HG02763 (cell line): Measurements from ENCODE around the gene SLC32A1.

ENCODE experiments used
- ATAC-seq: cut with Tn5 transposase; IDR thresholded peaks from one replicate; pipeline ENCODE4 v1.9.1; 2021; ENCODE audit warnings: mild to moderate bottlenecking, moderate library complexity; ENCODE audit not compliant: unreplicated experiment

The SLC32A1 gene, protein sequence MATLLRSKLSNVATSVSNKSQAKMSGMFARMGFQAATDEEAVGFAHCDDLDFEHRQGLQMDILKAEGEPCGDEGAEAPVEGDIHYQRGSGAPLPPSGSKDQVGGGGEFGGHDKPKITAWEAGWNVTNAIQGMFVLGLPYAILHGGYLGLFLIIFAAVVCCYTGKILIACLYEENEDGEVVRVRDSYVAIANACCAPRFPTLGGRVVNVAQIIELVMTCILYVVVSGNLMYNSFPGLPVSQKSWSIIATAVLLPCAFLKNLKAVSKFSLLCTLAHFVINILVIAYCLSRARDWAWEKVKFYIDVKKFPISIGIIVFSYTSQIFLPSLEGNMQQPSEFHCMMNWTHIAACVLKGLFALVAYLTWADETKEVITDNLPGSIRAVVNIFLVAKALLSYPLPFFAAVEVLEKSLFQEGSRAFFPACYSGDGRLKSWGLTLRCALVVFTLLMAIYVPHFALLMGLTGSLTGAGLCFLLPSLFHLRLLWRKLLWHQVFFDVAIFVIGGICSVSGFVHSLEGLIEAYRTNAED

DNA sequence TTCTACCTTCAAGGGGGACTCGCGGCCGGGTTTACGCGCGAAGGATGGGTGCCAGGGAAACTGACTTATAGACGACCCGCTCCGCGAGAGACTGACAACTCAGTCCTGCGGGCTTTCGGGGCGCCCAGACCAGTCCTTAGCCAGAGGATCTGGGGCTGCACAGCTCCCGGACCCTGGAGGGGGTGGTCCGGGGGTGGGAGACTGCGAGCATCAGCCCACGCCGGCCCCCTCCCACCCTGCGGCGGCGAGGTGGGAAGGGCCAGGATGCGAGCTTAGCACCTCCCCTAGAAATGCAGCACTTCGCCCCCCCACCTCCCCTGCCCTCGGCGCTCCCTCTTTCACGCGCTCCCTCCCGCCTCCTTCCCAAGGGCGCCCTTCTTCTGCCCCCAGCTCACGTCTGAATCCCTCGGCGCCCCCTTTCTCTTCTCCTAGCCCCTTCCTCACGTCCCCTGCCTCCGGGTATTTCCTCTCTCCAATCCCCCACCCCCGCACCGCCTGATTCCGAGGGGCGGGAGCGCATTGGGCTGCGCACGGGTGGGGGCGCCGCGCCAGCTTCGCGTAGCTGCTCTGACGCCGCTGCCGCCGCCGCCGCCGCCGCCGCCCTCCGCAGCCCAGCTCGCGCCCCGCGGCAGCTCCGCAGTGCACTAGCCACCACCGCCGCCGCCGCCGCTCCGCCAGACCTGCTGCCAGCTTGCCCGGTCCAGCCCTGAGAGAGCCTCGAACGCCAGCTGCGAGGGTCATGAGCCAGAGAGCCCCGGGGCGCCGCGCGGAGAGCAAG, at the start of gene SLC32A1:
Gene SLC32A1 (plus strand): TSS at position 639 of the 778 bp plus-strand sequence. CDS start 239 bp downstream, outside the sequence.
- ATAC-seq = no peak

DNA sequence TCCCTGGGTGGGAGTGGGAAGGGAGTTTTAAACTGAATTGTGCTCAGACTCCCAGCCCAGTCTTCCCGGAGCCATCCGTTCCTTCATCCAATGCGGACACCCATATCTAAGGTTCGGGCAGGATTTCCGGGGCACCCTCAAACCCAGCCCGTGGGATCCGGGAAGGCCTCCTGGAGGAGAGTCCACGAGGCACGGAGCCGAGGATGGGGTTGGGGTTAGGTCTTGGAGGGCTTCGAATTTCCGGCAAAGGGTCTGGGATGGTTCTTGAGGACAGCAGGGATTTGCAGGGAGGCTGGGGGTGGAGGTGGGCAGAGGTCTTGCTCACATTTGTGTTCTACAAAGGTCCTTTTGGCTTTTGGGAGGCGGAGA, 49.5 kb upstream of the SLC32A1 start:
- no peak for ATAC-seq

DNA sequence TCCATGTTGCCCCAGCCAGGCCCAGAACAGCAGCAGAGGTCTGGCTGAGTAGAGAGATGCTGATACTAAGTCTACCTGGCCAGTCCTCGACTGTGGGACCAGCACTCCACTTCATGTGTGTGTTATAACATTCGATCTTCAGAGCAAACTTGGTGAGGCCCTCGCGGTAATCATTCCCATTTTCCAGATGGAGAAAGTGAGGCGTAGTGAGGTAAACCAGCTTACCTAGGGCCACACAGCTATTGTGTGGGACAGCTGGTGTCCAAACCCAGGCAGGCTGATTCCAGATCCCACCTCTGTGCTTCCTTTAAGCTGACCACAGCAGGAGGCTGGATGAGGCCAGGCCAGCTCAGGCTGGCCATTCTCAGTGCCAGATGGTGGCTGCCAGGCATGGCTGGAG, 47.7 kb upstream of the SLC32A1 start:
- ATAC-seq = no peak

DNA sequence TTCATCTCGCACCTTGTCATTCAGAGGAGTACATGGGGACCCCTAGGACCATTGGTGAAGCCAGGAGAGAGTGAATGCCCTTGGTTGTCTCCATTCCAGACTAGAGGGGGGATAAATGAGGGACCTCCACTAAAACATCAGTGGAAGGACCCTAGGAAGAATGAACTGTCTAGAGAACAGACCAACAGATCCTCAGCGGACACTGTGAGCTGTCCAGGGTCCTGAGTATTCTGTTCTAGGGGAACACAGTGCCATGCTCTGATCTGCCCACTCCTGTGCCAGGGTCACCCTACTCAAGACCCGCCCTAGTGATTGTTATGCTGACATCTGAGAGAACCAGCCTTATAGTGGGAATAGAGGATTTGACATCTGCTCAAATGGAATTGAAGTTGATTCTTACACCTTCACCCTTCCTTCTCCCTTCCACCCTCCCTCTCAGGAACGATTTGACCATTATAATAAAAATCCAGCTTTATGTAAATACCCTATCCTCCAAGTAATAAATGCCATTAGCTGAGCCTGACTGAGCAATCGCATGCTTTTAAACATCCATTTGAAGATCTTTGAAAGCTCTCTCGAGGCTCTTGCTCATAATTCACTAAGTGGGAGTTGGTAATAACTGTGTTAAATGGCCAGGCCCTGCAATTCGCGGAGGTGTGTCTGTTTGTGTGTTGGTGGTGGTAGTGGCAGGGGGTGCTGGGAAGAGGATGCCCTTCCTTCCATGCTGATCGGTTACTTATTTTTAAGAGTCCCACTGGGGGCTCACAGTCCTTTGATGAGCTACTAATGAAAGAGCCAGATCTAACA, 43.6 kb upstream of the SLC32A1 start:
- ATAC-seq = no peak

DNA sequence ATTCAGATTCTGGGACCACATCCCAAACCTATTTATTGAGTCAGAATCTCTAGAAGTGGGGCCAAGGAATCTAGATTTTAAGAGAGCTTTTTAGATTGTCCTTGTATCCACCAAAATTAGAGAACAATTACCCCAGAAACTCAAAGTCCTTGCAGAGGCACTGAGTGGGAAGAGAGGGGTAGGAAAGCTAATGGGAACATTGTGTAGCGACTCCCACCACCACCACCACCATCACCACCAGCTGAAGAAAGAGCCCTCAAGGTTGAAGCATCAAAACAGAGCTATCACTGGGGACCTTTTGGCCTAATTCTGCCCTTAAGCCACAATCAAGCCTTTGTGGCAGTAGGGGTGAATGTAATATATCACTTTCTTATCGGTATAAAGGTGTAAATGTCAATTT, 39.0 kb upstream of the SLC32A1 start:
- ATAC-seq = no peak

DNA sequence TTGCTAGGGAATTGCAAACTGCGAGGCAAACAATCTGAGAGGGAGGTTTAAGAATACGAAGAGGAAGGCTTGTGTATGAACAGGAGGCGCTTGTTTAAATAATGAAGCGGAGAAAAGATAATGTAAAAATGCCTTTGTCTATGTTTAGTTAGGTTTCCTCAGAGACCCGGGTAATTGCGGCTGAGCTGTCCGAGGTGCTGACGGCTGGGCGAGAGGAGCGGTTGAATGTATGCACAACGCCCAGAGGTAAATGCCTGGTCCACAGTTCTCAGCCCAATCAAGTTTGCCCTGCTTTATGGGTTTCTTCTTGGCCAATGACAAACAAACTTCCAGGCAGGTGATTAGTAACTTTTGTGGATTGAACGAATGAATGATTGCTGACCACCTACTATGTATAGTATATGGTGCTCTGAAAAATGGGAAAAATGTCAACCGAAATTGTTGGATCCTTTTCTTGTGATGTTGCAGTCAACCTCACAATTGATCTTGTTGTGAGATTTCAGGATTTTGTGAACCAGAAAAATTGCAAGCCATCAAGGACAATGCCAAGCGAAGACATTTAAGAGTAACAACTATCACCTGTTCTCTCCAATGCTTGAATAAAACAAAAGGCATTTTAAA, 38.3 kb upstream of the SLC32A1 start:
- ATAC-seq = no peak

DNA sequence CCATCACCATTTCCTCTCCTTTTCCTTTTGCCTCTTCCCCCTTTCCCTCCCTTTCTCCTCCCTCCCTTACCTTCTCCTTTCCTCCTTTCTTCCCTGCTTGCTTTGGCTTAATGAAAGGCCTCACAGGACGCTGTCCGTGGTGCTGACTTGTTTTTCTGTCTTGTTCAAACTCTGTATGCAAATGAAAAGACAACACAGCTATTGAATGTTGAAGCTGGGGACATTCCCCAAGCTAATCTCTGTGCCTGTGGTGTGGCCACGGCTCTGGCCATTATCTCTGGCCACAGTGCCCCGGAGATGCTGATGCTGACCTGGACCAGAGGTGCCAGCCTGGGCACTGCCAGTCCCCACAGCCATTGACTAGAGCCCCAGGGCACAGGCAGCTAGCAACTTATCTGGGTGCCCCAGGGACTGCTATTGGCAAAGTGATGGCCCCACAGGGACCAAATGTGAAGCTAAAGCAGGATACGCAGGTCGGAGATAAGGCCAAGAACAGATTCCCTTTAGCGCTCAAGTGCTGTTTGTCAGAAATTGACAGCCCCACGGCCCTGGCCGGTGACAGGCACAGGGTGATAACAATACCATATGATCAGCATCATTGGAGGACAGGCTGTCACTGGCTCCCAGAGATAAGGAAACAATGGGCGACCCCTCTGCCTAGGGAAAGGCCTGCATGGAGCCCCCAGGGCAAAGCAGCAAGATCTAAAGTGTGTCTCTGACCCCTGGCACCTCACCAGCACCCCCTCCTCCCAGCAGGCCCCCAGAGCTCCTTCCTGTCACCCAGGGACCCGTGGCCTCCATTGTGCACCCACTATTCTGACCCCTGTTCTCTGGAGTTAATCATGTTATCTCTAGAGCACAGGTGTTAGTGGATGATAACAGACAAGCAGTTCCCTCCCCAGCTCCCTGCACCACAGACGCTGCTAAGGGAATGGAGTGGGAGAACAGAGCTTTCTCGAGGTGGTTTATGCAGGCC, 31.6 kb upstream of the SLC32A1 start:
- no peak for ATAC-seq

DNA sequence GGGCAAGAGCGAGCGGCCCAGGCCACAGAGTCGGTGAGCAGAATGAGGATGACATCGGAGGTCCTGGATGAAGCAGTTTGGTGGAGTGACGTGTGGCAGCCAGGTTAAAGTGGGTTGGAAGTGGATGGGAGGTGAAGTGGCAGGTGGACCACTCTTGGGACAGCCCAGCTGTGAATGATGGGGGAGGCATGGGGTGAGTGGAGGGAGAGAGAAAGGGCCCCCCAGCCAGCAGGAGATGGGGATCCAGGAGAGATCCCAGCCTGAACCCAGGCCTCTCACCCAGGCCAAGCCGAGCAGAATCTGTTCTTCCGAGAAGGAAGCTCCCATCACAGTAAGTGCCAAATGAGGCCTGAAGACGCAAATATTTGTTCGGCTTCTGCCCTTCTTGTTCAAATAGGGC, 27.0 kb upstream of the SLC32A1 start:
- ATAC-seq = no peak

DNA sequence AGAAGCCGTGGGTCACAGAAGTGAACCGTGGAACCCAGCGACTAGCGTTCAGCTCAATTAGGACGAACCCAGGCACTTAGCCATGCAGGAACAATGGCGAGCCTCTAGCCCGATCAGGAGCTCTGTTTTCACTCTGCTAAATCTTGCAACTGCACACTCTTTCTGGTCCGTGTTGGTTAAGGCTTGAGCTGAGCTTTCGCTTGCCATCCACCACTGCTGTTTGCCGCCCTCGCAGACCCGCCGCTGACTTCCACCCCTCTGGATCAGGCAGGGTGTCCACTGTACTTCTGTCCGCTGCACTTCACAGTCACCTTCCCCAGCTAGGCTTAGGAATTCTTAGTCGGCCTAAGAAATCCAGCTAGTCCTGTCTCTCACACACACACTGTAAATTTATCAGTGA, 25.7 kb upstream of the SLC32A1 start:
- no peak for ATAC-seq

DNA sequence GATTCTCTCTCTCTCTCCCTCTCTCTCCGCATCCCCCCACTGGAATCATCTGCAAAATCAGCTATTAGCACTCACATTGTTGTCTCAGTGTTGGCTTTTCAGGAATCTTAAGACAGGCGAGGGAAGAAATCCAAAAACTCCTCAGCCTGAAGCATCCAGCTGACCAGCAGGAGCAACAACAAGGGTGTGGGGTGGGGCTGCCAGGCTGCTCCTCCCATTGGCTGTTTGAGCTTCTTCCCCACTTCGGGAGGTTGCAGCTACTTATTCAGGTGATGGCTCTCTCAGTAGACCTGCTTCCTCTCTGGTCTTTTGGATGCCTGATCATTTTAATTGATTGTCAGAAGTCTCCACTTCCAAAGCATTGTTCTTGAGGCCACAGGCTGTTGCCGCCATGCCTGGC, 24.1 kb upstream of the SLC32A1 start:
- no peak for ATAC-seq

DNA sequence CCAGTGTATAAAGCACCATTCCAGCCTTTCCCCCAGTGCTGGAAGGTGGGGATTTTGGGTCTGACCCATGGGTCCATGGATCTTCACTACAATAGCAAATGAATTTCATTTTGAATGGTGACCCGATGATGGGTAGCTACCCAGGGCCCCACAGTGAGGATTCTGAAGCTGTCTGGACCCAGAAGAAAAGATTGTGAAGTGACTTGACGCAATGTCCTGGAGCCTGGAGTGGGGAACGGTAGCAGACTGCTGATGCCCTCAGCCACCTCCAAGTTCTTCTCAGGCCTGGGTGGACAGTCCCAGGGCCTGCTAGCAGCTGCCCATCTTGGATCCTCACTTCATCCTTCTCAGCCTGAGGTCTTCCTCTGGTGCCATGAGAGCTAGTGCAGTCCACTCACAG, 23.4 kb upstream of the SLC32A1 start:
- no peak for ATAC-seq

DNA sequence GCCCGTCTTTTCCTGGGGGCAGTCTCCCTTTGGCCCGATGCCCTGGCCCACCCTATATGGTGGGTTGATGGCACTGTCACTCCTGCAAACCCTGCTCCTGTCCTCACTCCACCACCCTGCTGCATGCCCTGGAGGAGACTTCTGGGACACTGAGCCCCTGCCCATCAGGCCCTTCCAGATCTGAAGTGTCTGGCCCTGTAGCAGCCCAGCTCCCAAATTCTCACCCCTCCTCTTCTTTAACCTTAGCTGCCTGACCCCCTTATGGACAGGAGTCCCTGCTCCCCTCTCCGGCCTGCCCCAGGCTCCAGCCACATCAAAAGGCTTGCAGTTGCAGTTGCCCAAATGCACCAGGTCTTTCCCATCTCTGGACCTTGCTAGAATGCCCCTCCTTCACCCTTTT, 20.8 kb upstream of the SLC32A1 start:
- no peak for ATAC-seq

DNA sequence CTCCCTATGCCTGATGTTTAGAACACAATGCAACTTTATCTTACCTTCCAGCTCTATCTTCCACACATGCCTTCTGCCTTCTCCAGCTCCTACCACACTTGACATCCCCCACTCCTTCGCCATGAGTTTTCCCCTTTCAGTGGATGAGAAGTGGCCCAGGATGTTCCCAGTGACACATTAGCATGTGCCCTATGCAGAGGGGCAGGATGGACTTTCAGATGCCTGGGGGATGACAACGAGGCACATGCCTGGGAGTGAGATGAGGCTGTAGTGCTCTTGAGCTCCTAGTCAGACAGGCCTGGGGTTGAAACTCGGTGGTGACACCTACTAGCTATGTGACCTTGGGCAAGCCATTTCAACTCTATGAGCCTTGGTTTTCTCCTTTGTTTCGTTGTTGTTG, 20.1 kb upstream of the SLC32A1 start:
- no peak for ATAC-seq

DNA sequence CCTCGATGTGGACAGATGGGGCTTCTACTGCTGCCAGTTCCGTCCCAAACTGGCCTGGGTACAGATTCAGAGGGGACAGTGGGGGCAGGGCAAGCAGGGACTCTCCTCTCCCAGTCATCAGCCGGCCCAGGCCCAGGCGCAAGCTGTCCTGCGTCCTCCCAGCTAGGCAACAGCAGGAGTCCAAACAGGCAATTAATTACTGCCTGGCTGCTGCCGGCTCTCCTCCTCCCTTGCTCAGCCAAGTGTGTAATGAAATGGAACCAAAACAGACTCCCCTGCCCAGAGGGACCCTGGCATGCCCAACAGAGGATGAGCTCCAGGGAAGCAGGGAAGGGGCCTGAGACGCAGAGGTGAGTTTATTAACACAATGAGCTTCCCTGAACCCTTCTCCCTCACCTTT, 17.8 kb upstream of the SLC32A1 start:
- ATAC-seq = no peak

DNA sequence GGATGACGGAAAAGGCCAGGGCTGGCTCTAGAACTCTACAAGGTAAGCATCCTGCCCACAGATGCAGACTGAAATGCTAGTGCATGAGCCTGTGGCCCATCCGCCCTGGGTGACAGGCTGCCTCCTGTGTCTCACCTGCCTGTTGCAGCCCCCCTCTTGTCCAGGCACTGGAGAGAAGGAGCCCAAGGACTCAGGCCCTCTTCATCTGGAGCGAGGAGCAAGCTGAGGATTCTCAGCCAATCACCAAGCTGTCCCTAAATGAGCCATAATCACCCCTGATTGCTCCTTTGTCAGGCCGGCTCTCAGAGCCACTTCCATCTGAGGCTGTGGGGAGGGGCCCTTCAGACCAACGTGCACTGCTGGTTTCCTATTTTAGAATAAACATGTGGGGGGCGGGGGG, 10.0 kb upstream of the SLC32A1 start:
- ATAC-seq = no peak

DNA sequence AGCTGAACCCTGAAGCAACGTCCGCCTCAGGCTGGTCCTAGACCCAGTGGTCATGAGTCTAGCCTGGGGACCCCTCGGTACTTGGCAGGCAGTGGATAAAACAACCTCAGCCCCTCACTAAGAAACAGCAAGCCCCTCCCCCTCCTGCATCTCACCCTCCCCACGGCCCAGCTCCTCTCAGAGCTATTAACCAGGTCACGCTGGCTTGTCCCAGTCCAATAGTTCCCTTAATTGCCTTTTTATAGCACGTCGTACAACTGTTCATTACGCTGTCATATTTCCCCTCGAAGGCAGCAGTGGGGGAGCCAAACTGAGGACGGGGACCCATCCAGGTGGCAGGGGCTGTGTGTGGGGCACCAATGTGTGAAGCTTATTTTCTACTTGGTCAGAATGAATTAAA, 8.6 kb upstream of the SLC32A1 start:
- ATAC-seq = no peak

DNA sequence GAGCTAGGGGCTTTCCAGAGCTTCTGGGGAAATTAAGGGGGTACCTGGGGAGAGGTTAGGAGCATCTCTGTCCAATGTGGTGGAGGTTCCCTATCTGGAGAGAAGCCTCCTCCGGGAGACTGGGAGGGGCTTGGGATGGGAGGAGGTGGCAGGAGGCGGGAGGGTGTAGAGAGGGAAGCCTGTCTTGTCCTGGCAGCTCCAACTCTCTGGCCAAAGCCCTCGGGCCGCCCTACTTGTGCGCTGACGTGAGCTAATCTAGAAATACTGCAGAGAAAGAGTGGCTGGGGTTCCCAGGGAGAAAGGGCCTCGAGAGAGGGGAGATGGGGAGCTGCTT, 1.6 kb upstream of the SLC32A1 start:
- no peak for ATAC-seq

DNA sequence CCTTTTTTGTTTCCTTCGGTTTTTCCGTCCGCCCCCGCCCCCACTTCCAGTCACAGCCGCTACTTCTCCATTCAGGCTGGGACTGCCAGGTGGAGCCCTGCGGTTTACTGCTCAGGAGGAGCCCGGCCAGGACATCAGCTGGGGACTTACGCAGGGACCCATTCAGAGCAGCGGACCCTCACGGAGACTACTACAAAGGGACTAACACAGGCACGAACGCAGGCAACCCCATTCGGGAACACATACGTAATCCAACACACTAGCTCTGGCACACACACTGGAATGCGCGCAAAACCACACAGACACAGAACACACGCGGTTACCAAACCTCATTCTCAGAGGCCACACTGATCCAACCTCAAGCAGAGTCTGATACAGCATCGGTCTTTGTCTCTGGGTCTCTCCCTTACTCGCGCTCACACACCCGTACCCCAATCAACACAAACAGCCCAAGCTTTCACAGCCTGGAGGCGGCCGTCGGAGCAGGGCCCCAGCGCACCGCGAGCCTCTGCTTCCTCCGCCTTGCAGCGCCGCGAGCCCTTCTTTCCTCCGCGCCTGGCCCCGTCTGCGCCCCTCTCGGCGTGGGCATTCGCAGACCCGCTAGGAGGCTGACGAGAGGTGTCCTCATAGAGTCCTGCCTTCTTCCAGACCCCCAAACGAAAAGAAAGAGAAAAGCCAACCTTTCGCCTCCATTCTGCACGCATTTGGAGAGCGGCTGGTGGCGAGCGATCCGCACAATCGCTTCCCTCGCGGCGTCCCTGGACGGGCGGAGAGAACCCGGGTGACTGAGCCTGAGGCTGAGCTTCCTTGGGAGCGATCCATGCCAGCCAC, 1.1 kb upstream of the SLC32A1 start:
- ATAC-seq = no peak

DNA sequence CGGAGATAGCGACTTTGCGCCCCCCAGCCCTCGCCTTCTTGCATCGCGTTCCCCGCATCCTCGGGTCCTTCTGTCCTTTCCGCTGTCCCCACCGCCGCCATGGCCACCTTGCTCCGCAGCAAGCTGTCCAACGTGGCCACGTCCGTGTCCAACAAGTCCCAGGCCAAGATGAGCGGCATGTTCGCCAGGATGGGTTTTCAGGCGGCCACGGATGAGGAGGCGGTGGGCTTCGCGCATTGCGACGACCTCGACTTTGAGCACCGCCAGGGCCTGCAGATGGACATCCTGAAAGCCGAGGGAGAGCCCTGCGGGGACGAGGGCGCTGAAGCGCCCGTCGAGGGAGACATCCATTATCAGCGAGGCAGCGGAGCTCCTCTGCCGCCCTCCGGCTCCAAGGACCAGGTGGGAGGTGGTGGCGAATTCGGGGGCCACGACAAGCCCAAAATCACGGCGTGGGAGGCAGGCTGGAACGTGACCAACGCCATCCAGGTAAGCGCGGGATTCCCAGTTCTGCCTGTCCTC, 401 bp downstream of the SLC32A1 start:
- no peak for ATAC-seq
